Measurements from ENCODE around the gene HEATR3.

HEATR3 gene

GRCh38 chr16:50046853-50047252 lies 18.9 kb upstream of the HEATR3 start:
- no peak for DNase-seq
- in situ Hi-C loops (cut with HindIII; ENCODE audit: low pct_ligation_motif_present, low pct_unique_long_range_greater_than_20kb, low sequenced_read_pairs), result no loop called here

DNA sequence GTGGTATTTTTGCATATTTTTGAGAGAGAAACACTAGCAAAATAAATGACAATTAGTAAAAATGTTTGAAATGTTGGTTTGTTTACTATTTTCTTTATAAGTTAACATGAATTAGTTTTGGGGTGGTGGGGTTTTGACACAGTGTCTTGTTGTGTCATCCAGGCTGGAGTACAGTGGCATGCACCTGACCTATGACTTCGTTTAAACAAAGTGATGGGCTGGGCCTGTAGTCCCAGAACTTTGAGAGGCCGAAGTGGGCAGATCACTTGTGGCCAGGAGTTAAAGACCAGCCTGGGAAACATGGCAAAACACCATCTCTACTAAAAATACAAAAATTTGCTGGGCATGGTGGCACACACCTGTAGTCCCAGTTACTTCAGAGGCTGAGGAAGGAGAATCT lies 17.9 kb upstream of the HEATR3 start:
- DNase-seq, result no peak
- in situ Hi-C loops (cut with HindIII; ENCODE audit: low pct_ligation_motif_present, low pct_unique_long_range_greater_than_20kb, low sequenced_read_pairs), result no loop called here

DNA sequence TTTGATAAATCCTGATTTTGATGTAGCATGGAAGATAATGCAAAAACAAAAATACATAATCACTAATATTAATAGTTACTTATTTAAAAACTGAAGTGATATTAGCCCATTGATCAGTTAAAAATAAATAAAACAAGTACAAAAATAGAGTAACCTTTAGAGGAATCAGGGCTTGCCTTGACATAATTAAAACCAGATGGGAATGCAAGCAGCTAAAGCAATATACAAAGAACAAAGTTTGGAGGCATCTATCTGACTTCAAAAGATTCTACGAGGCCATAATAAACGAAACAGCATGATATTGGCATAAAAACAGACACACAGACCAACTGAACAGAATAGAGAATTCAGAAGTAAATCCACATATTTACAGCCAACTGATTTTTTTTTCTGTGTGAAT lies 15.0 kb upstream of the HEATR3 start:
- no peak for DNase-seq
- in situ Hi-C loops (cut with HindIII; ENCODE audit: low pct_ligation_motif_present, low pct_unique_long_range_greater_than_20kb, low sequenced_read_pairs), result no loop called here

DNA sequence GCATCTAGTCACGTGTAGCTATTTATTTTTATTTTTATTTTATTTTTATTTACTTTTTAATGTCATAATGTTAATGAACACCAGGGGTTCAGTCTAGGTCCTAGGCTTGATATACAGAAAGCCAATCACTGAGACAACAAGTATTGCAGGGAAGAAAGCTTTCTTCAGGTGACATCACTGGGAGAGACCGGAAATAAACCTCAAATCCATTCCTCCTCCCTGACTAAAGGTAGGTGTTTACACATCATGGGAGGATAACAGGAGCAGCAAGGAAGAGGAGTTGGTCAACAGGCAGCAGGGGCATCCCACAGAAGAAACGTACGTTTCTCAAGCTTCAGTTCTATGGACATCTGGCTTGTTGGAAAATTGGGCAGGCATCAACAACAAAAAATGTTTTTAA lies 9.5 kb upstream of the HEATR3 start:
- no peak for DNase-seq
- in situ Hi-C loops (cut with HindIII; ENCODE audit: low pct_ligation_motif_present, low pct_unique_long_range_greater_than_20kb, low sequenced_read_pairs), result no loop called here

DNA sequence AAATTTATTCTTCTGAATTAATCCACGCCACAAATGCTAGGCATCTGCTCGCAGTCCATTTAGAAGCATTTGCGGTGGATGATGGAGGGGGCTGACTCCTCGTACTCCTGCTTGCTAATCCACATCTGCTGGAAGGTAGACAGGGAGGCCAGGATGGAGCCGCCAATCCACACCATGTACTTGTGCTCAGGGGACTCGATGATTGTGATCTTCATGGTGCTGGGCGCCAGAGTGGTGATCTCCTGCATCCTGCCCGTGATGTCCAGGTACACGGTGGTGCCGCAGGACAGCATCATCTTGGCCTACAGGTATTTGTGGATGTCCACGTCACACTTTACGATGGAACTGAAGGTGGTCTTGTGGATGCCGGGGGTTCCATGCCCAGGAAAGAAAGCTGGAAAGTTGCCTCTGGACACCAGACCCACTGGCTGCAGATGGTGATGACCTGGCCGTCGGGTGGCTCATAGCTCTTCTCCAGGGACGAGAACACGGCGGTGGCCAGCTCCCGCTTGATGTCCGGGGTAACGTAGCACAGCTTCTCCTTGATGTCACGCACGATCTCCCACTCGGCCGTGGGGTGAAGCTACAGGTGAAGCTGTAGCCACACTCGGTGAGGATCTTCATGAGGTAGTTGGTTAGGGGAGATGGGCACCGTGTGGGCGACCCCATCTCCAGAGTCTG lies 7.5 kb upstream of the HEATR3 start:
- in situ Hi-C loops (cut with HindIII; ENCODE audit: low pct_ligation_motif_present, low pct_unique_long_range_greater_than_20kb, low sequenced_read_pairs), result no loop called here
- no peak for DNase-seq

GRCh38 chr16:50059111-50059510 lies 6.7 kb upstream of the HEATR3 start:
- in situ Hi-C loops (cut with HindIII; ENCODE audit: low pct_ligation_motif_present, low pct_unique_long_range_greater_than_20kb, low sequenced_read_pairs), result no loop called here
- DNase-seq, result no peak

GRCh38 chr16:50059669-50060068 lies 6.1 kb upstream of the HEATR3 start:
- DNase-seq, result no peak
- in situ Hi-C loops (cut with HindIII; ENCODE audit: low pct_ligation_motif_present, low pct_unique_long_range_greater_than_20kb, low sequenced_read_pairs), result no loop called here

DNA sequence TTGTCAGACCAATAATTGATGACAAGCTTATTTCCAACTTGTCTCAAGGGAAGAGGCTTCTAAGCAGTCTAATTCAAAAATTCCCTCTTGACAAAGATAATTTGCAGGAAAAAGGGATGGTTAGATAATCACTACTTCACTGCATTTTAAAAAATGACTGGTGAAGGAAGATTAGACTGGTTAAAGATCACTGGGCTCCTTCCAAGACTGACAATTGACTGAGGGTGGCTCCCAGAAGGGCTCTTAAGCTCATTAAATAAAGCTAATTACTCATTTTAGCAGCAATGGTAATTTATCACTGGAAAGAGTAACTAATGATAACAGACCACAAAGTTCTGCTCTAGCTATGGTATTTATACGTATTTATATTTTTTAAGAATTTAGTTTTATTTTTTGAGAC lies 4.4 kb upstream of the HEATR3 start:
- no peak for DNase-seq
- in situ Hi-C loops (cut with HindIII; ENCODE audit: low pct_ligation_motif_present, low pct_unique_long_range_greater_than_20kb, low sequenced_read_pairs), result no loop called here

- in situ Hi-C loops (cut with HindIII; ENCODE audit: low pct_ligation_motif_present, low pct_unique_long_range_greater_than_20kb, low sequenced_read_pairs), result no loop called here
- DNase-seq, result no peak
These were observed 538 bp upstream of the HEATR3 start for GRCh38 chr16:50065241-50065623.

DNA sequence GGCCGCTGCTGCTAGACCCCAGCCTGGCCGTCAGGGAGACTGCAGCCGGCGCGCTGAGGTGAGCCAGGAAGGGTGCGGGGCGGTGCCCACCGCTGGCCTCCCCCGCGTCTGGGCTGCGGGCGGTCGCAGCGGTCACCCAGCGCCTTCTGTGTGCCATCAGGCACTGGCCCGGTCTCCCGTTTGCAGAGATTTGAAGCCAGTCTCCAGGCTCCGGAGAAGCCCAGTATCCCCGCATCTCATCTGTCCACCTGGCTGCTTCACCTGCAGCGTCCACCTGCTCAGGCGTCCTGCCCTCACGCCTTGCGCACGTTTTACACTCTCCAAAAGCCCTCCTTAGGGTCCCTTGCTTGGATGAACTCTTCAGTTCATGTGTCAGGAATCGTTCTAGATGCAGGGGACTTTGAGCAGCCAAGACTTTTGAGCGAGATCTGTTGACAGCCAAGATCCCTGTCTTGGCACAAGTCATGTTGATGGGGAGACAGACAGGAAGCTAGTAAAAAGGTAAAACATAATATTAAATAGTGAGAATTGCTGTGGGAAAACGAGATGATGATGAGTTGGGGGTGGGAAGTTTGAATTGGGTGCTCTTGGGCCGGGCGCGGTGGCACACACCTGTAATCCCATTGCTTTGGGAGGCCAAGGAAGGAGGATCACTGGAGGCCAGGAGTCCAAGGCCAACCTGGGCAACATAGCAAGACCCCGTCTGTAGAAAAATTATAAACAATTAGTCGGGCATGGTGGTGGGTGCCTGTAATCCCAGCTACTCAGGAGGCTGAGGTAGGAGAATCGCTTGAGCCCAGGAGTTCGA lies 916 bp downstream of the HEATR3 start:
- in situ Hi-C loops (cut with HindIII; ENCODE audit: low pct_ligation_motif_present, low pct_unique_long_range_greater_than_20kb, low sequenced_read_pairs), result no loop called here
- DNase-seq, result no peak

DNA sequence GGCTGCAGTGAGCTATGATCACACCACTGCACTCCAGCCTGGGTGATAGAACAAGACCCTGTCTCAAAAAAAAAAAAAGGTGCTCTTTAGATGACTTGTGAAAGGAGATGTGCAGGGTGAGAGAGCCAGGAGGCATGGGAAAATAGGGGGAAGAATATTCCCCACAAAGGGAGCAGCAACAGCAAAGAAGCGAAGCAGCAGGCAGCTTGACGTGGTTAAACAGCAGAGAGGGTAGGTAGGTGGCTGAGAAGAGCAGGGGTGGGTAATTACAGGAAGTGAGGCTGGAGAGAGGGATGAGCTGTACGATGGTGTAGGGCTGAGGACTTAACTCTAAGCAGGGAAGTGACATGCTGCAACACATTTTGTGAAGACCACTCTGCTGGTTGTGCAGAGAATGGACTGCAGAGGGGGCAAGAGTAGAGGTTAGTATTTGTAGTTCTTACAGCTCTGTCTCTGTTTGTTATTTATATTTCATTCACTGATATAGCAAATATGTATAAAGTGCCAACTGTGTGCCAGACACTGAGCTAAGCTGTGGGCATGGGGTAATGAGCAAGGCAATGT lies 1.6 kb downstream of the HEATR3 start:
- in situ Hi-C loops (cut with HindIII; ENCODE audit: low pct_ligation_motif_present, low pct_unique_long_range_greater_than_20kb, low sequenced_read_pairs), result no loop called here
- DNase-seq, result peak; percentile 68

DNA sequence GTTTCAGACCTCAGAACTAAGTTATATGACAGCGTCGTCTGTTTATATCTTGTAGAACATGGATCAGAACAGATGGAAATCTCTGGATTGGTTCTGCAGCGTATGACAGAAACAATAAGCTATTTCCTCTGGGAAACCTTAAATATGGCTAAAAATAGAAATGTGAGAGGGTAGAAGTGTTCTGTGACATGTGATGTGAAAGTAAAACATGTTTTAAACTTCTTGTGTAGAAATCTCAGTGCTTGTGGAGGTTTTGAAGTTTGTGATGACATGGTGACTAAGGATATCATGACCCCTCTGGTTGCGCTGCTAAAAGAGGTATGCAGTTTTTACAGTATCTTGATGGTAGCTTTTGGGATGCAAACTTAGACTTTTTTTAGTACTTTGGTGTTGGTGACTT lies 2.8 kb downstream of the HEATR3 start:
- DNase-seq, result no peak
- in situ Hi-C loops (cut with HindIII; ENCODE audit: low pct_ligation_motif_present, low pct_unique_long_range_greater_than_20kb, low sequenced_read_pairs), result no loop called here

- in situ Hi-C loops (cut with HindIII; ENCODE audit: low pct_ligation_motif_present, low pct_unique_long_range_greater_than_20kb, low sequenced_read_pairs), result no loop called here
- no peak for DNase-seq
These were observed 3.3 kb downstream of the HEATR3 start for GRCh38 chr16:50069060-50069459.

DNA sequence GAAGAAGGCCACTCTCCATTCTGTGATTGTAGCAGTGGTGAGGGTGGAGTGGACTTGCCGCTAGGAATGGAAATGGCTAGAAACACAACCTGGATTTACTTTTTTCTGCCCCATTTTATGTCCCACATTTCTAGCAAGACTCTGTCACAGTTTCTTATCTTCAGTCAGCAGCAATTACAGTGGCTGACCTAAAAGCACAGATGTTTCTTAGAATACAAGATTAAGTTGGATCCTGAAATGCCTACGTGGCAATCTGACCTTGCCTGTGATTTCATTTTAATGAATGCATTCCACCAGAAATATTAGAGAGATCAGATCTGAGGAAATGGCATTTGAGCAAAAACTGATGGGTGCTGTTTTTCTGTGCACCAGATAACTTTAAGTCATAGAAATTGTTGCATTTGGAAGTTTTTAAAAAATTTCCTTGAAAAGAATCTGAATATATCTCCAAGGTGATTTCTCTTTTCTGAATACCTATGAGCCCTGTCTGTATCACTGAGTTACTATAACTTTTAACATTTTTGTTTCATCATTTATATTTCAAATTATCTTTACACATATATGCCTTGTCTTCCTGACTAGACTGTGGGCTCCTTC lies 5.4 kb downstream of the HEATR3 start:
- in situ Hi-C loops (cut with HindIII; ENCODE audit: low pct_ligation_motif_present, low pct_unique_long_range_greater_than_20kb, low sequenced_read_pairs), result no loop called here

GRCh38 chr16:50072730-50073129 lies 7.0 kb downstream of the HEATR3 start:
- in situ Hi-C loops (cut with HindIII; ENCODE audit: low pct_ligation_motif_present, low pct_unique_long_range_greater_than_20kb, low sequenced_read_pairs), result no loop called here
- no peak for DNase-seq

More for the DNA sequence above, 5.4 kb downstream of the HEATR3 start:
- DNase-seq, result no peak

- in situ Hi-C loops (cut with HindIII; ENCODE audit: low pct_ligation_motif_present, low pct_unique_long_range_greater_than_20kb, low sequenced_read_pairs), result no loop called here
- DNase-seq, result no peak
These were observed 13.8 kb downstream of the HEATR3 start for GRCh38 chr16:50079397-50080140.

- no peak for DNase-seq
- in situ Hi-C loops (cut with HindIII; ENCODE audit: low pct_ligation_motif_present, low pct_unique_long_range_greater_than_20kb, low sequenced_read_pairs), result no loop called here
These were observed 15.8 kb downstream of the HEATR3 start for GRCh38 chr16:50081428-50082018.

DNA sequence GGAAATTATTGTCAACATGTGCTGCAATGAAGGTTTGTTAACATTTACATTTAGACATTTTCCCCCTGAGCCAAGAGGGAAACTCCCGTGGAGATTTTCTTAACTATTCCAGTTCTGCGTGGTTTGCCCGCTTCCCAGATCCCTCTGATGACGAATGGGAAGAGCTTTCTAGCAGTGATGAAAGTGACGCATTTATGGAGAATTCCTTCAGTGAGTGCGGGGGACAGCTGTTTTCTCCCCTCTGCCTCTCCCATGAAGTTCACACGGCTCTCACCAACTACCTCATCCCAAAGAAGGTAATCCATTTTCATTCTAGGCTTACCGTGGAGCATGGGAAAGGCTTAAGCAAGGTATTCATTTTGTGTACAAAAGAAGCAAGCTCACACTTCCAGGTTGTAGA lies 18.2 kb downstream of the HEATR3 start:
- DNase-seq, result no peak

DNA sequence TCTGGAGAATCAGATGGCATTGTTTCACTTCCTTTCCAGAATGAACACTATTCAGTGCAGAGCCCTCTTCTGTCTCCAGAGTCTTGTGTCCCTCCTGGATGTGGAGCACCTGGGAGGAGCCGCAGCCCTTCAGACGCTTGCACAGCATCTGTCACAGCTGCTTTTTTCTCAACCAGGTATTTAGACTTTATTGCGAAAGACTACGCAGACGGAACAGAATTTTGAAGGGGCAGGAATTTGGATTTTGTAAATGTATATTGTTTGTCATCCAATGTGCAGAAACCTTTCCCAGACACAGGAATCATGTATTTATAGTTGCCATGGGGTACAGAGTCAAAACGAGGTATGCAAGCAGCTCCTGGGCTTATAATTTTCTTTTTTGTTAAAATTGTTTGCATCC lies 20.4 kb downstream of the HEATR3 start:
- no peak for DNase-seq
- in situ Hi-C loops (cut with HindIII; ENCODE audit: low pct_ligation_motif_present, low pct_unique_long_range_greater_than_20kb, low sequenced_read_pairs), result no loop called here

More for the DNA sequence above, 18.2 kb downstream of the HEATR3 start:
- in situ Hi-C loops (cut with HindIII; ENCODE audit: low pct_ligation_motif_present, low pct_unique_long_range_greater_than_20kb, low sequenced_read_pairs), result no loop called here
